OCI-LY7 (cell line): ENCODE data around the gene WDR18.

ENCODE experiments used
- EZH2phosphoT487 ChIP-seq: fragments of 200-600 bp; sonication (generic); IDR thresholded peaks from 2 replicates; pipeline ENCODE4 v1.6.1; 2018; ENCODE audit warnings: low read depth, borderline replicate concordance, mild to moderate bottlenecking, mixed run types, antibody characterized with exemption, low read length, moderate library complexity, mixed read lengths
- TF ChIP-seq, protein P1 (sequence below): fragments of 200-600 bp; sonication (generic); conservative IDR thresholded peaks from 2 replicates; pipeline ENCODE4 v1.5.1; 2014; ENCODE audit warnings: mild to moderate bottlenecking, antibody characterized with exemption, low read length, moderate library complexity, mixed read lengths

DNA sequence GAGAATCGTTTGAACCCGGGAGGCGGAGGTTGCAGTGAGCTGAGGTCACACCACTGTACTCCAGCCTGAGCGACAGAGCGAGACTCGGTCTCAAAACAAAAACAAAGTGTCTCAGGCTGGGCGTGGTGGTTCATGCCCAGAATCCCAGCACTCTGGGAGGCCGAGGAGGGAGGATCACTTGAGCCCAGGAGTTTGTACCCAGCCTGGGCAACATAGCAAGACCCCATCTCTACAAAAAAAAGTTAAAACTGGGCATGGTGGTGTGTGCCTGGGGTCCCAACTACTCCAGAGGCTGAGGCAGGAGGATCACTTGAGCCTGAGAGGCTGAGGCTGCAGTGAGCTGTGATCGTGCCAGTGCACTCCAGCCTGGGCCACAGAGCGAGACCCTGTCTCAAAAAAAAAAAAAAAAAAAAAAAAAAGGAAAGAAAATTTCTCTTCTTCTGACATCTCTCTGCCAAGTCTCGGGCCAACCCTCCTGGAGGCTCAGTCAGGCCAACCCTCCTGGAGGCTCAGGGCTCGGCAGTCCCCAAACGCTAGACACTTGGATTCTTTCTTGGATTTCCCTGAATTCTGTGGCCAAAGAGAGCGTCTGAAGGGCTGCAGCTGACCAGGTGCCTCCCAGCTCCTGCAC is 32.0 kb upstream of the WDR18 start:
- TF ChIP-seq, protein P1, sequence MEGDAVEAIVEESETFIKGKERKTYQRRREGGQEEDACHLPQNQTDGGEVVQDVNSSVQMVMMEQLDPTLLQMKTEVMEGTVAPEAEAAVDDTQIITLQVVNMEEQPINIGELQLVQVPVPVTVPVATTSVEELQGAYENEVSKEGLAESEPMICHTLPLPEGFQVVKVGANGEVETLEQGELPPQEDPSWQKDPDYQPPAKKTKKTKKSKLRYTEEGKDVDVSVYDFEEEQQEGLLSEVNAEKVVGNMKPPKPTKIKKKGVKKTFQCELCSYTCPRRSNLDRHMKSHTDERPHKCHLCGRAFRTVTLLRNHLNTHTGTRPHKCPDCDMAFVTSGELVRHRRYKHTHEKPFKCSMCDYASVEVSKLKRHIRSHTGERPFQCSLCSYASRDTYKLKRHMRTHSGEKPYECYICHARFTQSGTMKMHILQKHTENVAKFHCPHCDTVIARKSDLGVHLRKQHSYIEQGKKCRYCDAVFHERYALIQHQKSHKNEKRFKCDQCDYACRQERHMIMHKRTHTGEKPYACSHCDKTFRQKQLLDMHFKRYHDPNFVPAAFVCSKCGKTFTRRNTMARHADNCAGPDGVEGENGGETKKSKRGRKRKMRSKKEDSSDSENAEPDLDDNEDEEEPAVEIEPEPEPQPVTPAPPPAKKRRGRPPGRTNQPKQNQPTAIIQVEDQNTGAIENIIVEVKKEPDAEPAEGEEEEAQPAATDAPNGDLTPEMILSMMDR = no peak
- no peak for TF ChIP-seq EZH2phosphoT487
